Activated CD8-positive, alpha-beta T cell treated with anti-CD3 and anti-CD28 coated beads, Interleukin-2, amount 10 ng/mL, durations not matched to agents 7 days and 5 days (primary cell): ENCODE results near the gene TJP1. TPM values are rescaled to one million over a fixed set of nuclear protein-coding genes. Genes with fewer than 3 reads are reported as not detected.
"Not testable (repeated sequence)": the region's sequence is repeated elsewhere in the genome, so short reads cannot be mapped to it uniquely, and the experiment has no call there.

ENCODE experiments used
- ATAC-seq: fragments of 150-1000 bp; cut with Tn5 transposase; one replicate; pipeline ENCODE4 v1.10.0; 2021; ENCODE audit warnings: moderate library complexity
- CTCF ChIA-PET: fragments of 350-600 bp; sonication (Branson Sonifier 250); formaldehyde crosslinking; loops from one replicate; lab custom pipeline; 2021; ENCODE audit warnings: antibody characterized with exemption; lab: Charles Lee
- POLR2A ChIA-PET: fragments of 350-600 bp; sonication (Branson Sonifier 250); formaldehyde crosslinking; loops from one replicate; lab custom pipeline; 2021; ENCODE audit warnings: antibody characterized with exemption; lab: Charles Lee
- DNase-seq: peaks from one replicate; pipeline ENCODE4 v3.0.0-alpha.2; 2020
- H3K27ac Mint-ChIP-seq: one replicate; pipeline ENCODE4 v1.8.0; 2021; ENCODE audit warnings: mild to moderate bottlenecking, mixed read lengths
- H3K27me3 Mint-ChIP-seq: one replicate; pipeline ENCODE4 v1.8.0; 2021; ENCODE audit warnings: low read depth, mixed read lengths
- H3K36me3 Mint-ChIP-seq: one replicate; pipeline ENCODE4 v1.8.0; 2021; ENCODE audit warnings: low read depth, mixed read lengths
- H3K4me1 Mint-ChIP-seq: one replicate; pipeline ENCODE4 v1.8.0; 2021; ENCODE audit warnings: low read depth, mixed read lengths
- H3K4me3 Mint-ChIP-seq: one replicate; pipeline ENCODE4 v1.8.0; 2021; ENCODE audit warnings: mild to moderate bottlenecking, mixed read lengths
- H3K9me3 Mint-ChIP-seq: one replicate; pipeline ENCODE4 v1.8.0; 2022; ENCODE audit warnings: mixed read lengths; ENCODE audit not compliant: insufficient read depth
- total RNA-seq, 2 experiments: library from RNA; stranded (reverse); gene quantifications; one replicate each; pipeline ENCODE4 v1.2.3, GENCODE V29; 2021

TJP1 gene
- total RNA-seq, 2 experiments from 2014 or later, result not detected

GRCh38 chr15:29708519-29708918 lies 113.7 kb downstream of the TJP1 start:
- no peaks in the 10 kb centered on the region for H3K36me3 Mint-ChIP-seq
- DNase-seq (no peak), ATAC-seq (no peak)
- no peaks in the 10 kb centered on the region for H3K9me3 Mint-ChIP-seq
- H3K4me3 Mint-ChIP-seq, result no peak overlapping the region
- H3K4me1 Mint-ChIP-seq, result no peaks in the 10 kb centered on the region
- H3K27me3 Mint-ChIP-seq, result no peaks in the 10 kb centered on the region
- POLR2A ChIA-PET, result no interaction called here
- CTCF ChIA-PET, result no interaction called here
- no peak overlapping the region for H3K27ac Mint-ChIP-seq

GRCh38 chr15:29704950-29705597 lies 117.2 kb downstream of the TJP1 start:
- CTCF ChIA-PET, result no interaction called here
- Mint-ChIP-seq H3K27me3 (no peaks in the 10 kb centered on the region), H3K36me3 (no peaks in the 10 kb centered on the region), H3K9me3 (no peaks in the 10 kb centered on the region), H3K4me3 (no peak overlapping the region), H3K27ac (no peak overlapping the region), H3K4me1 (no peaks in the 10 kb centered on the region)
- ATAC-seq (no peak), DNase-seq (no peak)
- POLR2A ChIA-PET, result no interaction called here

GRCh38 chr15:29701151-29701550 lies 121.1 kb downstream of the TJP1 start:
- ATAC-seq (no peak), DNase-seq (no peak)
- ChIA-PET CTCF (no interaction called here), POLR2A (no interaction called here)
- Mint-ChIP-seq H3K27me3 (no peaks in the 10 kb centered on the region), H3K4me1 (no peaks in the 10 kb centered on the region), H3K4me3 (no peak overlapping the region), H3K36me3 (no peaks in the 10 kb centered on the region), H3K27ac (no peak overlapping the region), H3K9me3 (no peaks in the 10 kb centered on the region)

- Mint-ChIP-seq H3K27me3 (no peaks in the 10 kb centered on the region), H3K4me1 (no peaks in the 10 kb centered on the region), H3K4me3 (no peak overlapping the region), H3K27ac (no peak overlapping the region), H3K9me3 (no peaks in the 10 kb centered on the region), H3K36me3 (no peaks in the 10 kb centered on the region)
- ATAC-seq (no peak), DNase-seq (no peak)
- CTCF ChIA-PET, result no interaction called here
- POLR2A ChIA-PET, result no interaction called here
Observed at GRCh38 chr15:29700296-29700695, 122.0 kb downstream of the TJP1 start.

GRCh38 chr15:29699791-29700190 lies 122.5 kb downstream of the TJP1 start:
- POLR2A ChIA-PET, result no interaction called here
- CTCF ChIA-PET, result no interaction called here
- no peak overlapping the region for H3K27ac Mint-ChIP-seq
- DNase-seq (no peak), ATAC-seq (no peak)
- no peaks in the 10 kb centered on the region for H3K36me3 Mint-ChIP-seq
- H3K4me3 Mint-ChIP-seq, result no peak overlapping the region
- H3K4me1 Mint-ChIP-seq, result no peaks in the 10 kb centered on the region
- H3K9me3 Mint-ChIP-seq, result no peaks in the 10 kb centered on the region
- H3K27me3 Mint-ChIP-seq, result no peaks in the 10 kb centered on the region

GRCh38 chr15:29698030-29698701 lies 124.1 kb downstream of the TJP1 start:
- CTCF ChIA-PET, result no interaction called here
- DNase-seq (no peak), ATAC-seq (no peak)
- POLR2A ChIA-PET, result no interaction called here
- no peak overlapping the region for H3K27ac Mint-ChIP-seq
- no peaks in the 10 kb centered on the region for H3K4me1 Mint-ChIP-seq
- H3K36me3 Mint-ChIP-seq, result no peaks in the 10 kb centered on the region
- peaks cover 3% of the 10 kb centered on the region for H3K27me3 Mint-ChIP-seq
- no peaks in the 10 kb centered on the region for H3K9me3 Mint-ChIP-seq
- no peak overlapping the region for H3K4me3 Mint-ChIP-seq

GRCh38 chr15:29696950-29697738 lies 125.1 kb downstream of the TJP1 start:
- Mint-ChIP-seq H3K27me3 (peaks cover 7% of the 10 kb centered on the region), H3K27ac (no peak overlapping the region), H3K4me1 (no peaks in the 10 kb centered on the region), H3K9me3 (no peaks in the 10 kb centered on the region), H3K4me3 (no peak overlapping the region), H3K36me3 (no peaks in the 10 kb centered on the region)
- DNase-seq (no peak), ATAC-seq (no peak)
- POLR2A ChIA-PET, result no interaction called here
- CTCF ChIA-PET, result no interaction called here

GRCh38 chr15:29696506-29696905 lies 125.8 kb downstream of the TJP1 start:
- H3K36me3 Mint-ChIP-seq, H3K4me1 Mint-ChIP-seq, H3K4me3 Mint-ChIP-seq, H3K27ac Mint-ChIP-seq, H3K9me3 Mint-ChIP-seq, H3K27me3 Mint-ChIP-seq, DNase-seq, CTCF ChIA-PET, POLR2A ChIA-PET, ATAC-seq: not testable (repeated sequence)

- H3K9me3 Mint-ChIP-seq, result no peaks in the 10 kb centered on the region
- ChIA-PET CTCF (no interaction called here), POLR2A (no interaction called here)
- ATAC-seq (no peak), DNase-seq (no peak)
- peaks cover 7% of the 10 kb centered on the region for H3K27me3 Mint-ChIP-seq
- no peak overlapping the region for H3K4me3 Mint-ChIP-seq
- no peaks in the 10 kb centered on the region for H3K36me3 Mint-ChIP-seq
- H3K27ac Mint-ChIP-seq, result no peak overlapping the region
- no peaks in the 10 kb centered on the region for H3K4me1 Mint-ChIP-seq
Observed at GRCh38 chr15:29695489-29696167, 126.6 kb downstream of the TJP1 start.

- Mint-ChIP-seq H3K36me3 (no peaks in the 10 kb centered on the region), H3K9me3 (no peaks in the 10 kb centered on the region)
- POLR2A ChIA-PET, result no interaction called here
Observed at GRCh38 chr15:29693225-29693624, 129.0 kb downstream of the TJP1 start.

GRCh38 chr15:29692527-29692926 lies 129.7 kb downstream of the TJP1 start:
- CTCF ChIA-PET, result no interaction called here
- POLR2A ChIA-PET, result no interaction called here
- H3K27me3 Mint-ChIP-seq, result peaks cover 7% of the 10 kb centered on the region
- no peak overlapping the region for H3K4me3 Mint-ChIP-seq
- H3K9me3 Mint-ChIP-seq, result no peaks in the 10 kb centered on the region
- DNase-seq (no peak), ATAC-seq (no peak)
- H3K4me1 Mint-ChIP-seq, result no peaks in the 10 kb centered on the region
- no peaks in the 10 kb centered on the region for H3K36me3 Mint-ChIP-seq
- H3K27ac Mint-ChIP-seq, result no peak overlapping the region

More at GRCh38 chr15:29693225-29693624, 129.0 kb downstream of the TJP1 start:
- CTCF ChIA-PET, result no interaction called here
- no peak overlapping the region for H3K4me3 Mint-ChIP-seq
- peaks cover 7% of the 10 kb centered on the region for H3K27me3 Mint-ChIP-seq
- ATAC-seq (no peak), DNase-seq (no peak)
- no peak overlapping the region for H3K27ac Mint-ChIP-seq
- no peaks in the 10 kb centered on the region for H3K4me1 Mint-ChIP-seq
